ENCODE measurements around the gene ZNF726. TPM values are rescaled to one million over a fixed set of nuclear protein-coding genes. Genes with fewer than 3 reads are reported as not detected.
A peak's percentile ranks its signal among the peaks of the same experiment; 100 is the strongest.
"Not testable (repeated sequence)": the region's sequence is repeated elsewhere in the genome, so short reads cannot be mapped to it uniquely, and the experiment has no call there.

Gene ZNF726
- total RNA-seq, 1 experiment from 2014 or later = 1.0 TPM

- ChIA-PET POLR2A (no interaction called here), CTCF (interaction anchor here (0.6 kb wide), 1 partner anchor 1972 kb away, joined by 3 read pairs; no protein-coding TSS in a partner anchor)
- Mint-ChIP-seq H3K27ac (ENCODE audit: low read depth, unreplicated experiment) (no peak overlapping the region), H3K36me3 (ENCODE audit: insufficient read depth, unreplicated experiment) (peaks cover 6% of the 10 kb centered on the region), H3K9me3 (ENCODE audit: unreplicated experiment) (peaks cover 7% of the 10 kb centered on the region), H3K4me3 (ENCODE audit: unreplicated experiment) (no peak overlapping the region), H3K4me1 (ENCODE audit: insufficient read depth, unreplicated experiment) (no peaks in the 10 kb centered on the region), H3K27me3 (ENCODE audit: insufficient read depth, unreplicated experiment) (no peaks in the 10 kb centered on the region)
- intact Hi-C loops (cut with micrococcal nuclease) = no loop called here
- BruUV-seq (replicated peaks) = no TSS peak
- TF ChIP-seq CTCF (IDR thresholded peaks at IDR 0.05; ENCODE audit: unreplicated experiment) = no peak
- no peak for DNase-seq (ENCODE audit: unreplicated experiment)
Measured at GRCh38 chr19:23916991-23917390, 2.3 kb downstream of the ZNF726 start.

- ChIA-PET CTCF (interaction anchor here (0.6 kb wide), 1 partner anchor 219 kb away, joined by 3 read pairs; no protein-coding TSS in a partner anchor), POLR2A (no interaction called here)
- peak overlapping the region; percentile 37 for H3K27ac Mint-ChIP-seq (ENCODE audit: low read depth, unreplicated experiment)
- H3K9me3 Mint-ChIP-seq (ENCODE audit: unreplicated experiment) = peaks cover 7% of the 10 kb centered on the region
- H3K36me3 Mint-ChIP-seq (ENCODE audit: insufficient read depth, unreplicated experiment) = peaks cover 6% of the 10 kb centered on the region
- no TSS peak for BruUV-seq (replicated peaks)
- no peak for TF ChIP-seq CTCF (IDR thresholded peaks at IDR 0.05; ENCODE audit: unreplicated experiment)
- DNase-seq (ENCODE audit: unreplicated experiment) = no peak
- no peaks in the 10 kb centered on the region for H3K27me3 Mint-ChIP-seq (ENCODE audit: insufficient read depth, unreplicated experiment)
- intact Hi-C loops (cut with micrococcal nuclease) = no loop called here
- H3K4me1 Mint-ChIP-seq (ENCODE audit: insufficient read depth, unreplicated experiment) = no peaks in the 10 kb centered on the region
- no peak overlapping the region for H3K4me3 Mint-ChIP-seq (ENCODE audit: unreplicated experiment)
Measured at GRCh38 chr19:23917856-23918255, 3.2 kb downstream of the ZNF726 start.

- H3K36me3 Mint-ChIP-seq (ENCODE audit: insufficient read depth, unreplicated experiment) = peaks cover 6% of the 10 kb centered on the region
- intact Hi-C loops (cut with micrococcal nuclease) = no loop called here
- TF ChIP-seq CTCF (IDR thresholded peaks at IDR 0.05; ENCODE audit: unreplicated experiment) = no peak
- no peak overlapping the region for H3K4me3 Mint-ChIP-seq (ENCODE audit: unreplicated experiment)
- no peak overlapping the region for H3K27ac Mint-ChIP-seq (ENCODE audit: low read depth, unreplicated experiment)
- no peak for DNase-seq (ENCODE audit: unreplicated experiment)
- POLR2A ChIA-PET = no interaction called here
- no TSS peak for BruUV-seq (replicated peaks)
- H3K4me1 Mint-ChIP-seq (ENCODE audit: insufficient read depth, unreplicated experiment) = no peaks in the 10 kb centered on the region
- CTCF ChIA-PET = no interaction called here
- H3K27me3 Mint-ChIP-seq (ENCODE audit: insufficient read depth, unreplicated experiment) = no peaks in the 10 kb centered on the region
- no peaks in the 10 kb centered on the region for H3K9me3 Mint-ChIP-seq (ENCODE audit: unreplicated experiment)
Measured at GRCh38 chr19:23925285-23925684, 10.6 kb downstream of the ZNF726 start.

GRCh38 chr19:23932878-23933277 lies 18.2 kb downstream of the ZNF726 start:
- H3K4me1 Mint-ChIP-seq (ENCODE audit: insufficient read depth, unreplicated experiment) = no peaks in the 10 kb centered on the region
- no peaks in the 10 kb centered on the region for H3K27me3 Mint-ChIP-seq (ENCODE audit: insufficient read depth, unreplicated experiment)
- CTCF ChIA-PET = no interaction called here
- POLR2A ChIA-PET = no interaction called here
- H3K27ac Mint-ChIP-seq (ENCODE audit: low read depth, unreplicated experiment) = no peak overlapping the region
- no peak overlapping the region for H3K4me3 Mint-ChIP-seq (ENCODE audit: unreplicated experiment)
- peaks cover 11% of the 10 kb centered on the region for H3K9me3 Mint-ChIP-seq (ENCODE audit: unreplicated experiment)
- intact Hi-C loops (cut with micrococcal nuclease) = no loop called here
- no TSS peak for BruUV-seq (replicated peaks)
- TF ChIP-seq CTCF (IDR thresholded peaks at IDR 0.05; ENCODE audit: unreplicated experiment) = no peak
- DNase-seq (ENCODE audit: unreplicated experiment) = no peak
- no peaks in the 10 kb centered on the region for H3K36me3 Mint-ChIP-seq (ENCODE audit: insufficient read depth, unreplicated experiment)

GRCh38 chr19:23937031-23937430 lies 22.3 kb downstream of the ZNF726 start:
- H3K9me3 Mint-ChIP-seq (ENCODE audit: unreplicated experiment) = peaks cover 12% of the 10 kb centered on the region
- POLR2A ChIA-PET; DNase-seq (ENCODE audit: unreplicated experiment); H3K4me3 Mint-ChIP-seq (ENCODE audit: unreplicated experiment); BruUV-seq (replicated peaks); intact Hi-C loops (cut with micrococcal nuclease); H3K36me3 Mint-ChIP-seq (ENCODE audit: insufficient read depth, unreplicated experiment); H3K27ac Mint-ChIP-seq (ENCODE audit: low read depth, unreplicated experiment); H3K4me1 Mint-ChIP-seq (ENCODE audit: insufficient read depth, unreplicated experiment); CTCF ChIA-PET; H3K27me3 Mint-ChIP-seq (ENCODE audit: insufficient read depth, unreplicated experiment): not testable (repeated sequence)
